ENCODE measurements around the gene FBXO36.

DNA sequence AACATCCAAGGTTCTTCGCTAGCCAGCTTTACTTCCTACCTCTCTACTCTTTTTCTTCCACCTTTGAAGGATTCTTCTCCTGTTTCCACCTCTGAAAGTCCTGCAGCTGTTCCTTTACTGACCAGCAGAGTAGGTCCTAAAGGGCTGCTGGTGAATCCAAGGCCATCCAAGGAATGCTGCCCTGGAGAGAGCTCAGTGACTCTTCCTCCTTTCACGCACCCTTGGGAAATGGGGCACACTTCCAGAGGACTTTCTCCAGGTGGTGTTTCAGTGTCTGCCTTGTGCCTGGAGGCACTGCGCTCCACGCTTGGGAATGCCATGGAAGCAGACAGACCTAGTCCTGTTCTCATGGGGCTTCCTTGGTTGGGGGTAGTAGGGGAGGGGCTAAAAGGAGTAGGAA lies 101.0 kb downstream of the FBXO36 start:
- TF ChIP-seq, protein P1, sequence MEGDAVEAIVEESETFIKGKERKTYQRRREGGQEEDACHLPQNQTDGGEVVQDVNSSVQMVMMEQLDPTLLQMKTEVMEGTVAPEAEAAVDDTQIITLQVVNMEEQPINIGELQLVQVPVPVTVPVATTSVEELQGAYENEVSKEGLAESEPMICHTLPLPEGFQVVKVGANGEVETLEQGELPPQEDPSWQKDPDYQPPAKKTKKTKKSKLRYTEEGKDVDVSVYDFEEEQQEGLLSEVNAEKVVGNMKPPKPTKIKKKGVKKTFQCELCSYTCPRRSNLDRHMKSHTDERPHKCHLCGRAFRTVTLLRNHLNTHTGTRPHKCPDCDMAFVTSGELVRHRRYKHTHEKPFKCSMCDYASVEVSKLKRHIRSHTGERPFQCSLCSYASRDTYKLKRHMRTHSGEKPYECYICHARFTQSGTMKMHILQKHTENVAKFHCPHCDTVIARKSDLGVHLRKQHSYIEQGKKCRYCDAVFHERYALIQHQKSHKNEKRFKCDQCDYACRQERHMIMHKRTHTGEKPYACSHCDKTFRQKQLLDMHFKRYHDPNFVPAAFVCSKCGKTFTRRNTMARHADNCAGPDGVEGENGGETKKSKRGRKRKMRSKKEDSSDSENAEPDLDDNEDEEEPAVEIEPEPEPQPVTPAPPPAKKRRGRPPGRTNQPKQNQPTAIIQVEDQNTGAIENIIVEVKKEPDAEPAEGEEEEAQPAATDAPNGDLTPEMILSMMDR (conservative IDR thresholded peaks at IDR 0.05; ENCODE audit: low read depth, low read length): no peak
- TF ChIP-seq EZH2 (IDR thresholded peaks at IDR 0.05; ENCODE audit: borderline replicate concordance, low read depth, low read length, poor library complexity, severe bottlenecking): no peak

Measured in A673 (cell line).